ENCODE results near the gene SLC9A3.

Gene SLC9A3

DNA sequence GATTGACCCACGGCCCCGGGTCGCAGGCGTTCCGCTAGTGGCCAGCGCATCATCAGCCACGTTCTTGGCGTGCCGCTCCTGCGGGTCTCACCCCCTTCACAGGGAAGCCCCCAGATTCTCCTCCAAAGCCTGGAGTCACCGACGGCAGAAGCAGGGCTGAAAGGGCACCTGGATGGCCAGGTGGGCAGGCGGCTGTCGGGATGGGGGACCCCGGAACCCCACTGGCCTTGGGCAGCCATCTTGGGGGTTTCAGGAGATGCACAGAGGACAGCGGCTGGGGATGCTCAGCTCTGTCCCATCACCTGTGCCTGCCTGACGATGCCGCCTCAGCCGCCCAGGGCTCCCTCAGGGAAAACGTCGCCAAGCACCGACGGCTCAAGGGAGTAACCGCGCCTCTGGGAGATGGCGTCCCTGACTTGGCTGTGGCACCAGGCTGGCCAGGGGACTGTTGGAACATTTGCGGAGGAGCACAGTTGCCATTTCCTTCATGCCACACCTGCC is 14.1 kb upstream of the SLC9A3 start:
- no peak for DNase-seq

- DNase-seq = no peak
Observed at GRCh38 chr5:537621-538071, 13.4 kb upstream of the SLC9A3 start.

DNA sequence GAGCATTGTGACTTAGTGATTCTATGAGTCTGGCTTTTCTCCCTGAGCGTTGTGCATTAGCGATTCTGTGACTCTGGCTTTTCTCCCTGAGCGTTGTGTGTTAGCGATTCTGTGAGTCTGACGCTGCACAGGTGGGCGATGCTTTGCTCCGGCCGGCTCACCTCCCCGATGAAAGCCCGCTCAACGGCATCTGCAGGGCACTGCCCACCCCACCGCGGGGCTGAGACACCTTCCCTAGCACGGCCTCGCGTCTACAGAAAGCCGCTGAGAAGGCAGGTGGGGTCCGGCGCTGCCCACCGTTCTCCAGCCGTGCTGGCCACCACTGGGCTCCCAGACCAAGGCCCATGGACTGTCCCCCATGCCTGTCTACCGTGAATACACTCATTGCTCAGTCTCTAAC is 12.8 kb upstream of the SLC9A3 start:
- no peak for DNase-seq

DNA sequence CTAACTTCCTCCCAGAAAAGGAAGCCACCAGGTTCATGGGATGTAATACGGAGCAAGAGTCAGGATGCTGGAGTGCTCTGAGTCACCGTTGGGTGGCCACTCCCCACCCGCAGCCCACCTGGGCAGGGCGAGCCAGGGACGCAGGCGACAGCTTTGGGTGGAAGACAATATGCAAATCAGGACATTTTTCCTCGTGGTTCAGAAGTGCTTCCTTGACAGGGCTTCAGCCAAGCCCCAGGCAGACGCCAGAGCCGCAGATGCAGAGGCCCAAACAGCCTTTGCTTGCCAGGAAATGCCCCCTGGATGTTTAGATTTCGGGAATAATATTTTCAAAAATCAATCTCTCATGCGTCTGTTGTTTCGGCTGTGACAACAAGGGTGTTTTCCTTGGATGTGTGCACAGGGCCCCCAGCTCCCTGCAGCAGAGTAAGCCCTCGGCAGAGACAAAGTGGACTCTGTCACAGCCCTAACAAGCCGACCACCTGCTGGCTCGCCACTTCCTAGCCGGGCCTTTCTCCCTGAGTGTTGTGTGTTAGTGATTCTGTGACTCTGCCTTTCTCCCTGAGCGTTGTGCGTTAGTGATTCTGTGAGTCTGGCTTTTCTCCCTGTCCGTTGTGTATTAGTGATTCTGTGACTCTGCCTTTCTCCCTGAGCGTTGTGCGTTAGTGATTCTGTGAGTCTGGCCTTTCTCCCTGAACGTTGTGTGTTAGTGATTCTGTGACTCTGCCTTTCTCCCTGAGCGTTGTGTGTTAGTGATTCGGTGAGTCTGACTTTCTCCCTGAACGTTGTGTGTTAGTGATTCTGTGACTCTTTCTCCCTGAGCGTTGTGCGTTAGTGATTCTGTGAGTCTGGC is 11.8 kb upstream of the SLC9A3 start:
- no peak for DNase-seq

DNA sequence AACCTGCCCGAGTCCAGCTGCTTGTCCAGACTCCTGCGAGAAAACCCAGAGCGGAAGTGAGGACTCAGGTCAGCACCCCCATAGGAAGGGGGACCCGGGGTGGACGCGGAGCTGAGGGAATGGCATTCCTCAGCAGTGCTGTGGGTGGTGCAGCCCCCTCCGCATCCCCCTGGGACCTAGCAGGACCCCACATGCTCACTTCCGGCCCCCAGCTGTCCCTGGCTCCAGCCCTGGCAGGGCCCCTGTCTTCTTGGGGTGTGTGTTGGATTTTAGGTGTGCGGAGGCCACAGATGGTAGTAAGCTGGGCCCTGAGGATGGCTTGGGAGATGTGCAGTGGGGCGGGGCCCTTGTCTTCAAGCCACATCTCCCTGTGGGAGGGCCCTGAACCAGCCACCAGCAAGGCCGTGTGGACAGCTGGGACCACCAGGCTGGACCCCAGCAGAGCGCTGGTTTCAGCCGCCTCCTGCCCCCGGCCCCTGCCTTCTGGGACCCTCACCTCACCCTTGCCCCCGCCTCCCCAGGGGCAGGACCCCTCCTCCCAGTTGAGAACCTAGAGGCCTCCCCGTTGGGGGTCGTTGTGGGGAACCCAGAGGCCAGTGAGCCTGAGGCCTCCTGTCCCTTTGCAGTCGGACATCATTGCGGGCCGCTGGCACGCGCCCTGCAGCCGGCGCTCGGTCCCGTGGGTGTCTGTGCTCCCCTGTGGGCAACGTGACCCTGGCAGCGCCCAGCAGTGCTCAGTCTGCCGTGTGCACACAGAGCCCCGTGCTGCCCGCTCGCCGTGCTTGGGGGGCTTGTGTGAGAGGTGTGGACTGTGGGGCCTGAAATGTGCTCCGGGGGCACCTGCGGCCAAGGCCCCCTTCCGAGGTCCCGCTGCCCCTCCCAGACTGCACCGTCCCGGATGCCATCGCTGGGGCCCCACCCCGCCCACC is 10.8 kb upstream of the SLC9A3 start:
- DNase-seq = no peak

DNA sequence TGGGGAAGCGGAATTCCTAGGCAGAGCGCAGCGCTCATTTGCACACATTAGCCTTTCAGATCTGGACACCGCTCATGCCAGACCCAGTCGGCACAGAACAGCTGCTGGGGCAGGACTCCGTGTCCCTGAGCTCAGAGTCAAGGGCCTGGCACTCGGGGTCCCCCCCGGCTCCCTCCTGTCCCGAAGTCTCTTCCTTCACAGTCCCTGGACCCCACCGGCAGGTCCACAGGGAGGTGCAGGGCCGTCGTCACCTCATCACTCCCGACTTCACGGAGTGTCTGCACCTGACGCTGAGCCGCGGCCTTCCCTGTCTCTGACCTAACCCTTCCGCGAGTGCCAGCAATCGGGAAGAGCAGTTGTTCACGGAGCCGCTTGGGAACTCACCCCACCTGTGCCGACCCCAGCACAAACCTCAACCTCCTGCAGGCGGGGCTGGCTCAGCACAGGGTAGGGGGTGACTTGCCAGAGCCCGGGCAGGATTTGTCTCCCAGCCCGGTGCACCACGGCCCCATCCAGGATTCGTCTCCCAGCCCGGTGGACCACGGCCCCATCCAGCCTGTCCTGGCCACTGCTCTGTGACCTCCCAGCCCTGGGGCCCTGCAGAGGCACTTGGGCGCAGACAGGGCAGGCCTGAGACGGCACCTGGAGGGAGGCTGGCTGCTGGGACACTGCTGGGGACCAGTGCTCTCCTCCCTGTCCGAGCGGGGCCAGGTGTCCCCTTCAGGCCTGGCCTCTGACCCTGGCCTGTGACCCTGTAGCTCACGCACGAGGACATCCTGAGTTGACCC is 9.9 kb upstream of the SLC9A3 start:
- DNase-seq = no peak

DNA sequence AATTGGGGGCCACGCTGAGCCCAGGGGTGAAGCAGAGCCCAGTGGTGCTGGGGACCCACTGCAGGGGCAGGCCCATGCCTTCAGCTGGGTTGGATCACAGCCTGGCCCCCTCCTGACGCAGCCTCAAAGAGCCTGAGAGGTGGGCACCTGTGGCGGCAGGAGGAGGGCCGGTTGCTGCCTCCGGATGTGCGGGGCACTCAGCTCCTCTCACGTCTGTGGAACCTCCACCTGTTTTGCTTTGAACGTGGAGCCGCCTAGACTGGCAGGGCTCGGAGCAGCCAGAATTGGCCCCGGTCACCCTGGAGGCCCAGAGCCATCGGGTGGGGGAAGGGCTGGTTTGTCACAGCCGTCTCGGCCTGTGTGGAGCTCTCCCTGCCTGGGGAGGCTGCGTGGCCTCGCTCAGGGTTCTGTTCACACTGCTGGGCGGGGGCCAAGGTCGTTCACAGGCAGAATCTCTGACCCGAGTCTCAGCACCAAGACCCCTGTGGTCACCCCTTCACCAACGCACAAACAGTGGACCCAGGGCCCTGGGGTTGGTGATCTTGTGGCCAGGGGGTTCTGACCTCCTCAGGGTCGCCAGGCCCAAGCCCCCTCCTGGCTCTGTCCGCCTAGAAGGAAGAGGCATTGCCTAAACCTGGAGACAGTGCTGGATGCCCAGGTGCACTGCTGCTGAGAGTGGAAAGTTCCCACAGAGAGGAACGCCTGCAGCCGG is 9.2 kb upstream of the SLC9A3 start:
- DNase-seq = no peak

DNA sequence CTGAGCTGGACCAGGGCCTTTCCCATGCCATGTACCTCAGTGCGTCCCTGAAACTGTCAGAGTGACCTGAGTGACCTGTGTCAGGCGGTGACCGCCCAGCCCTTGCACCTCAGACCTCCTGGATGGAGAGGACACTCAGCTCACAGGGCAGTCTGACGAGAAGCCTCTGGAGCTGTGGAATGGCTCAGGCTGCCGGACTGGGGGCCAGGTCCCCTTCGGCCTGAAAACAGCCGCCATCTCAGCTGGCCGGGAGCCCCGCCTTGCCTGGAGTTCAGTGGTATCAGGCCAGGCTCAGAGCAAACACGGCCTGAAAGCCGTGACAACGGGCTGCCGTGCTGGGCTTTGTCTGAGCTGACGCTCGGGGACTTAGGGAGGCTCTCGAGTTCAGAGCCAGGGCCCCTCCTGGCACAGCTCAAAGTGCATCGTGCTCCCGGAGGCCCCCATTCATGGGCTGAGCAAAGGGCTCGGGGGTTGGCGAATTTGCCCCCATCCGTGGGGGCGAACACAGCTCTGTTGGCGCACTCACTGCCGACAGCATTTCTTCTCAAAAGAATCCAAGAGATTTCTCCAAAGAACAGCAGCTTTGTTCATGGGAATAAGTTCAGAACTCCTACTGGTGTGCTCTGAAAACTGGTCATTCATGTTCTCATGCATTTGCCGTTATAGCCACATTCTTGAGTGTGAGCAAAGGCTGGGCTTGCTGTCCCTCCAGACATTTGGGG is 8.4 kb upstream of the SLC9A3 start:
- no peak for DNase-seq

DNA sequence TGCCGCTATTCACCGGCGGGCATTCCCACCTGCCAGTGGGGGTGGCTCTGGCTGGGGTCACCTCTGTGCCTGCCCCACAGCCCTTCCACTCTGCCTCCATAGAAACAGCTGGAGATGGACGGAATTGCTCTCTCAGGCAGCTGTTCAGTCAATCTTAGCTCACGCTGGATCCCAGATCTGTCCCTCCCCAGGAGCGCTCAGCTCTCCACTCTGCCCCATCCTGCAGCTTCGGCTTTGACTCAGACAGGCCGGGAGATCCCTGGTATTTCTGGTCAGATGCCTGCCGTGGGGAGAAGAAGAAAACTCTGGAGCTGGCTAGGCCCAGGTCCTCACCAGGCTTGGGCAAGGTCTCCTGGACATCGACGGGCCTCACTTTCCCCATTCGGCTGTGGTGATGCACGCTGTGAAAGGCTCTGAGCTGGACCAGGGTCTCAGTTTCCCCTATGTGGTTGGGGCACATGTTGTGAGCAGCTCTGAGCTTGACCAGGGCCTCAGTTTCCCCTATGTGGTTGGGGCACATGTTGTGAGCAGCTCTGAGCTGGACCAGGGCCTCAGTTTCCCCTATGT is 7.6 kb upstream of the SLC9A3 start:
- DNase-seq = no peak

- no peak for DNase-seq
Observed at GRCh38 chr5:531101-531748, 7.0 kb upstream of the SLC9A3 start.

DNA sequence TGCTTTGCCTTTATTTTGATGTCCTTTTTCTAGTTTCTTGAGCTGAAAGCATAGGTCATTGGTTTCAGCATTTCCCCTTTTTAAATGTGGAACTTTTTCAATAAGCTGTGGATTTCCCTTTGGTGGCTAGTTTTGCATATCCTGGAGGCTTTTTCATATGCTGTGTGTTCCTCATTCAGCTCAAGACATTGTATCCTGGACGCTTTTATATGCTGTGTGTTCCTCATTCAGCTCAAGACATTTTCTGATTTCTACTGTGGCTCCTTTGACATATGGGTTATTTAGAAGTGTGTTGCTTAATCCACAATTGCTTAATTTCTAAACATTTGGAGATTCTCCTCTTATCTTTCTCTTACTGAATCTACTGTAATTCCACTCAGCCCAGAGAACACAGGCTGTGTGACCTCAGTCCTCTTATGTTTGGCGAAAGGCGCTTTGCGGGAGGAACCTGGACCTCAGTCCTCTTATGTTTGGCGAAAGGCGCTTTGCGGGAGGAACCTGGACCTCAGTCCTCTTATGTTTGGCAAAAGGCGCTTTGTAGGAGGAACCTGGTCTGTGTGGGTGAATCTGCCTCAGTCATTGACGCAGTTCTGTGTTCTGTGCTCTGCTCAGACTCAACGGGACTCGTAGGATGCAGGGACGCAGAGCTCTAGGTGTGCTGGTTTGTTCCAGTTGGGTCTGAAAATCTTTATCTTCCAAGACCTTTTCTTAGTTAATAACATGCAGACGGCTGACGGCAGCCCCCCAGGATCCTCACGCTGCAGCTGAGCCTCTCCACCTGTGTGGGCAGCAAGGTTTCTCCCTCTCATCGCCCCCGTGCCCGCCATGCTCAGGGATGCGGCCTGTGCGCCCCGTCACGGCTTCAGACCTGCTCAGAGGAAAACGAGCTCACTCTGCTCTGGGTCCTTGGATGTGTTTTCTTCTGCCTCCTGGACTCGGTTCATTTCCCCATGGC is 6.0 kb upstream of the SLC9A3 start:
- DNase-seq = no peak

DNA sequence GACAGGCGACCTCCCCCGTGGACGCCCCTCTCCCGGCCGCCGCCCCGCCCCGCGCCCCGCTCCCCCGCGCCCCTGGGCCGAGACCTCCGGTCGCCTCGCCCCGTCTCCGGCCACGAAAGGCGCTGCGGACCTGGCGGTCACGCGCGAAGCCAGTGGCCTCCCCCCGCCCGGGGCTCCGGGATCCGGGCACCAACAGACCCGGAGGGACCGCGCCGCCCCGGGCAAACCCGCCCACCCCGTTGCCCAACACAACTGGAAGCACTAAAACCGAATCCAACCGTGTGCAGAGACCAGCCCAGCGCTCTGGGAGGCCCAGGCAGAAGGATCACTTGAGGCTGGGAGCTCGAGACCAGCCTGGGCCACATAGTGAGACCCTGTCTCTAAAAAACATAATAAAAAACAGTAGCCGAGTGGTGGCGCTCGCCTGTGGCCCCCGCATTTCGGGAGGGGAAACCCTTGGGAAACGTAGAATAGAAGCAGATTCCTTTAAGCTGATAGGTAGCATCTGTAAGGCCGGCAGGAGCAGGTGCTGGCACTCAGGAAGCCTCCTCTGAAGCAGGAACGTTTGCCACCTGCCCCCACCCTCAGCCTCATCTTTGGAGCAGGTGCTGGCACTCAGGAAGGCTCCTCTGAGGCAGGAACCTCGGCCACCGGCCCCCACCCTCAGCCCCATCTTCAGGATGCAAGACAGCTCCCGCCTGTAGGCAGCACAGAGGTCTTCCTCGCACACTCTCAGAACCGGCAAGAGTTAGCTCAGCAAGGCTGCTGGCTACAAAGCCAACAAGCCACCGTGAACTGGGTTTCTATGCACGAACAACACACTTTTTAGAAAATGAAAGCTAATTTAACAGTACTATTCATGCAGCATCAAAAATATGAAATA is 4.6 kb upstream of the SLC9A3 start:
- DNase-seq = no peak

GRCh38 chr5:527646-528628 is 3.7 kb upstream of the SLC9A3 start:
- DNase-seq = peak; percentile 42

GRCh38 chr5:526456-527088 is 2.3 kb upstream of the SLC9A3 start:
- DNase-seq = no peak

GRCh38 chr5:525916-526315 is 1.7 kb upstream of the SLC9A3 start:
- no peak for DNase-seq

DNA sequence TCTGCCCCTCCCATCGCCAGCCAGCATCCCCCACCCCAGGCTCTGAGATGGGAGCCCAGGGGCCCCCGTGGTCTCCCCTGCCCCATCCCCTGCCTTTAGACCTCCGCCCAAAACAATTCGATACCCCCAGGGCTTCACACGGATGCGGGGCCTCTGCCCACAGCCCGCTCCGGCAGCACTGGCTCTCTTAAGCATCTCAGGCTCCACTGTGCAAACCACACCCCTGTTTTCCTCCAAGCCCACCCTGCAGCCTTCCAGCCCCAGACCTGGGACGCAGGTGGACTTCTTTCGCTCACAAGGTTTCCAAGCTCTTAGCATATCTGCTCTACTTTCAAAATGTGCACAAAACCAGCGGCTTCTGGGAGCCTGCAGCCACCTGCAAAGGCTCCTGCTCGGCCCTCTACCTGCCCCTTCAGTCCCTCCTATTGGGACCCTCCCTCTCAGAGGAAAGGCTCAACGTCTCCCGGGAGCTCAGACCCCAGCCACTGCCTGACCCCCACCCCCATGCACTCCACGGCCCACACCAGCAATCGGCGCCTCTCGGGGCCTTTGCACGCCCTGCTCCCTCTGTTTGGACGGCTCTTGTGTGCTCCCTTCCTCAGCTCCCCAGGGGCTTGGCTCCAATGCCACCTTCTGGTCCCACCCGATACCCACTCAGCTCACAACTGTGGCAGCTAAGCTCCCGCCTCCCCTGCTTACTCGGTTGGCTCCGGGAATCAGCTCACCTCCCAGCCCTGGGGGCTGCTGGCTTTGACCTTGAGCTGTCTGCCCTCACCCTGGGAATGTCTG is 918 bp upstream of the SLC9A3 start:
- no peak for DNase-seq

Data from activated CD4-positive, alpha-beta T cell treated with anti-CD3 and anti-CD28 coated beads, Interleukin-10, Interleukin-2, amounts not matched to agents 100 ng/mL and 50 ng/mL, durations not matched to agents 16 hours and 8 hours (primary cell).